C4-2B (cell line): Measurements from ENCODE around the gene EREG.

ENCODE experiments used
- H3K27ac ChIP-seq: fragments of 450-650 bp; 2 replicates; pipeline ENCODE4 v1.5.1; 2017
- CTCF ChIP-seq: fragments of 450-650 bp; conservative IDR thresholded peaks from 2 replicates; pipeline ENCODE4 v1.5.1; 2017; ENCODE audit warnings: mild to moderate bottlenecking
- ZFX ChIP-seq: fragments of 450-650 bp; IDR thresholded peaks from 2 replicates; pipeline ENCODE4 v1.6.1; 2017

The EREG gene

GRCh38 chr4:74414149-74414809 lies 49.3 kb downstream of the EREG start:
- no peak overlapping the region for H3K27ac ChIP-seq
- TF ChIP-seq CTCF (no peak), ZFX (no peak)

GRCh38 chr4:74415602-74416300 lies 50.8 kb downstream of the EREG start:
- H3K27ac ChIP-seq: no peak overlapping the region
- TF ChIP-seq CTCF: no peak
- TF ChIP-seq ZFX: no peak

GRCh38 chr4:74418063-74418670 lies 53.2 kb downstream of the EREG start:
- TF ChIP-seq ZFX (no peak), CTCF (no peak)
- H3K27ac ChIP-seq: no peak overlapping the region

GRCh38 chr4:74420863-74421262 lies 55.9 kb downstream of the EREG start:
- H3K27ac ChIP-seq: no peak overlapping the region
- TF ChIP-seq CTCF: no peak
- no peak for TF ChIP-seq ZFX

GRCh38 chr4:74423104-74423503 lies 58.2 kb downstream of the EREG start:
- TF ChIP-seq ZFX (no peak), CTCF (no peak)
- no peak overlapping the region for H3K27ac ChIP-seq

GRCh38 chr4:74424111-74424510 lies 59.2 kb downstream of the EREG start:
- TF ChIP-seq ZFX: no peak
- TF ChIP-seq CTCF: no peak
- H3K27ac ChIP-seq: no peak overlapping the region

GRCh38 chr4:74426101-74426500 lies 61.2 kb downstream of the EREG start:
- no peak overlapping the region for H3K27ac ChIP-seq
- TF ChIP-seq CTCF: no peak
- no peak for TF ChIP-seq ZFX
